ENCODE results near the gene NUDT6.

DNA sequence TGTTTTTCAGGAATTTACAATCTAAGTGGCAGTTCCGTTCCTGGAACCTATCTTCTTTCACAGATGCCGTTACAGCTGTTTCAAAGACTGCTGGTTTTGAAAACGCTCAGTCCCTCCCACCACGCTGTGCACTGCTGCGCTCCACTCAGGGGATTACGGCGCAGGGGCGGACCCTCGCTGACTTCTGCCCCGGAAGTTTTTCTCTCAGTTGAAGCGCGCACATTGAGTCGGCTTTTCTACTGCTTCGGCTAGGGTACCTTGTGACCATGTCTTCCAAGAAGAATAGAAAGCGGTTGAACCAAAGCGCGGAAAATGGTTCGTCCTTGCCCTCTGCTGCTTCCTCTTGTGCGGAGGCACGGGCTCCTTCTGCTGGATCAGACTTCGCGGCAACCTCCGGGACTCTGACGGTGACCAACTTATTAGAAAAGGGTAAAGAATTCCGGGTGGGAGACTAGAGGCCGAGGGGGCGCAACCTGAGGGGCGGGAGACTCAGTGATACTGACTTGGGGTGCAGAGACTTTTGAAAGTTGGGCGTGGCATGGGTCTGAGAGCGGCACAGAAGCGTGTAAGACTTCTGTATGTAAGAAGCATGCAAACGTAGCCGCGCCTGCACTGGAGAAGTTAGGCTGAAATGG lies 597 bp upstream of the NUDT6 start:
- no peak for TF ChIP-seq POLR2A (IDR thresholded peaks at IDR 0.05)
- TF ChIP-seq, protein P1, sequence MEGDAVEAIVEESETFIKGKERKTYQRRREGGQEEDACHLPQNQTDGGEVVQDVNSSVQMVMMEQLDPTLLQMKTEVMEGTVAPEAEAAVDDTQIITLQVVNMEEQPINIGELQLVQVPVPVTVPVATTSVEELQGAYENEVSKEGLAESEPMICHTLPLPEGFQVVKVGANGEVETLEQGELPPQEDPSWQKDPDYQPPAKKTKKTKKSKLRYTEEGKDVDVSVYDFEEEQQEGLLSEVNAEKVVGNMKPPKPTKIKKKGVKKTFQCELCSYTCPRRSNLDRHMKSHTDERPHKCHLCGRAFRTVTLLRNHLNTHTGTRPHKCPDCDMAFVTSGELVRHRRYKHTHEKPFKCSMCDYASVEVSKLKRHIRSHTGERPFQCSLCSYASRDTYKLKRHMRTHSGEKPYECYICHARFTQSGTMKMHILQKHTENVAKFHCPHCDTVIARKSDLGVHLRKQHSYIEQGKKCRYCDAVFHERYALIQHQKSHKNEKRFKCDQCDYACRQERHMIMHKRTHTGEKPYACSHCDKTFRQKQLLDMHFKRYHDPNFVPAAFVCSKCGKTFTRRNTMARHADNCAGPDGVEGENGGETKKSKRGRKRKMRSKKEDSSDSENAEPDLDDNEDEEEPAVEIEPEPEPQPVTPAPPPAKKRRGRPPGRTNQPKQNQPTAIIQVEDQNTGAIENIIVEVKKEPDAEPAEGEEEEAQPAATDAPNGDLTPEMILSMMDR (IDR thresholded peaks at IDR 0.05): no peak

All from thyroid gland (tissue), 4 donors.